Epithelial cell of esophagus (primary cell): Measurements from ENCODE around the gene ADAM19.

Experiments used
- DNase-seq: peaks from one replicate; pipeline ENCODE4 v3.0.0; 2010; ENCODE audit warnings: low read depth
- H3K4me3 ChIP-seq: 2 replicates; pipeline ENCODE4 v1.5.1; 2011; ENCODE audit warnings: mild to moderate bottlenecking, low read length, control low read depth
- CTCF ChIP-seq: IDR thresholded peaks from 2 replicates; pipeline ENCODE4 v1.5.1; 2011; ENCODE audit warnings: low read depth, mild to moderate bottlenecking, low read length, control low read depth, inconsistent platforms; ENCODE audit not compliant: insufficient read depth; ENCODE audit errors: missing control alignments

The ADAM19 gene

DNA sequence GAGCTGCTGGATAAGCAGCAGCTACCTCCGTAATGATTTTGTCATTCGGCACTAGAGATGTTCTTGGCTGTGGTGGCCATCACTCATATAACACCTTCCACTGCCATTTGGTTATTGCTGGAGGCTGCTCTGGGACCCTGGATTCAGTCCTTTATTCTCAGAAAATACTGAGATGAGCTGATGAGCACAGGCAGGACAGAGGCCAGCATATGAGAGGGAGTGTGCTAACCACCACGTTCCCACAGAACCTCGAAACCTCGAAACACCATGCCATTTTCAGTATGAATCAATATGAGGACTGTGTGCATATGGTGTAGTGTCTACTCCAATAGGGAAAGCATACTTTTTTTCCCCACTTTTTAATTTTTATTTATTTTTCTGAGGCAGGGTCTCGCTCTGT is 56.6 kb downstream of the ADAM19 start:
- no peak for TF ChIP-seq CTCF

DNA sequence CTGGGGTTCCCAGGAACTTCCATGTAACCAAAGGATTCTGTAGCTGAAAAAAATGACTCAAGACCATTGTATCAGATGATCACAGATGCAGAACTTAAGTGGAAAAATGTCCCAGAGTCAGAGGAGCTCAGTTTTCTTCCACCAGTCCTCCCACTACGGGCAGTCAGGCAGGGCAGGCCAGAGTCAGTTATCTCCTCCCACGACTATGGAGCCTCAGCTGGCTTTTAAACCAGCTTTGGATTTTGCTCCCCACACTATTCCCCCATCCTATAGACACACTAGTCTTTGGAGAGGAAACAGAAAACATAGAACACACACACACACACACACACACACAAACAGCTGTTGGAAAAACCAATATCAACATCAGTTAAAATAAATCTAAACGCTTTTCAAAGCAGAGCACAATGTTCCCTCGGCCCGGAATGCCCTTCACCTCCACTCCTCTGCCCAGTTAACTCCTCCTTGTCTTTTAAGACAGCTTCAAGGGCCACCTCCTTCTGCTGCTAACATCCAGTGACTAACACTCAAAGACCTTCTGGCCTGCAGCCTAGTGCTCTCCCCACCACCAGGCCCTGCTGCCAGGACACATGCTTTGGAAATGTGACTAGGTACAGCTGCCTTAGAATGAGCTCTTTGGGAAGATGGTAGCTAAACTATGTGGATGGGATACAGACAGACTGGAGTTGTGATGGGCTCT is 58.8 kb downstream of the ADAM19 start:
- TF ChIP-seq CTCF, result no peak
- H3K4me3 ChIP-seq, result no peak overlapping the region
- peak; percentile 17 for DNase-seq

More for the DNA sequence above, 56.6 kb downstream of the ADAM19 start:
- DNase-seq, result no peak
- no peak overlapping the region for H3K4me3 ChIP-seq

DNA sequence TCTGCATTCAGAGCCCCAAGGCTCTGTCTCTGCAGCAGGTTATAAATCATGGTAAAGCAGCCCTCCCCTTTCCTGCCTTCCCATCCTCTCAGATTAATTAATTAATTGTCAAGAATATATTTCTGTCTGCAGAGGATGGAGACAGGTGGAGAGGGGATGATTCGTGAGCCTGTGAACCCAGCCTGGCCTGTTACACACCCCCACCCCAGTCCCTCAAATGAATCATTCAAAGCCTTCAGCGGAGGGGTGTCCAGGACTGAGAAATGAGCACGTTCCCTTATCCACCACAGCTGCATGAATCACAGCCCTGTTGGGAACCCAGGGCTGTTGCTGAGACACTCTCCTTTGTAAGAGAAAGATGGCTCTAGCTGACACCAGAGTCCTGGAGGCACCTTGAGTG is 59.6 kb downstream of the ADAM19 start:
- TF ChIP-seq CTCF, result no peak
- DNase-seq, result peak; percentile 79
- H3K4me3 ChIP-seq, result no peak overlapping the region

DNA sequence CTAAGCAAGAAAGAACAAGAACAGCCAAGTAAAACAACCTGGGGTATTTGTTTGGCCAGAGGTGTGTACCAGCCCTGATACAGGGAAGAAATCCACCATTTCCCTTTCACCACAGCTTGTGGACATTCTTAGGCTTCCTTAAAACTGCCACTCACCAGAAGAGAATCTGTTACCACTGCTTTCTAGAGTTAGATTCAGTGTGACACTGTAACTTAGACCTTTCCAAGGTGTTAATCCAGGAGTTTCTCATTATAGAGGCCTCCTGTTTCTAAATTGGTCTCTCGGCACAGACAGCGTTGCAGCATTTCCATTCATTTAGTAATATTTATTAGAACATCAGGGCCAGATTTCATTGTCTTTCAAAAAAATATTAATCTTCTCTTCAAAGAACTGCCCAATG is 60.6 kb downstream of the ADAM19 start:
- no peak for TF ChIP-seq CTCF
- H3K4me3 ChIP-seq, result no peak overlapping the region
- no peak for DNase-seq

DNA sequence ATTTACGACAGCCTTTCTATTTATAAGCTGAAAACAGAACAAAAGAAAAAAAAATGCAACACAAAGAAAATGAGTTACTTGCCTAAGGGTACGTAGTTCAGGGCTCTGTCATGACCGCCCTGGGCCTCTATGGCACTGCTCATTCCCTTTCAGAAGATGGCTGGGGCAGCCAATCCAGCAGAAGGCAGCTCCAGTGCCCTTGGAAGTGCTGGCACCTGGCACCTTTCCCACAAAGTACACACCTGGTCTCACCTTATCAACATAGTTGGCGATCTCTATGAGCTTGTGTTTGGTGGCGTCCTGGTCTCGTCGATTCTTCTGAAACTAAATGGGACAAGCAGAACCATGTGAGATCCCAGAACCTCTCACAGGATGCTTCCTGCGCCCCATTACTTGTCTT is 62.4 kb downstream of the ADAM19 start:
- no peak for DNase-seq
- H3K4me3 ChIP-seq, result no peak overlapping the region
- TF ChIP-seq CTCF, result no peak

- TF ChIP-seq CTCF, result no peak
- peak; percentile 94 for DNase-seq
- H3K4me3 ChIP-seq, result no peak overlapping the region
Observed at GRCh38 chr5:157511651-157512644, 63.6 kb downstream of the ADAM19 start.
